ENCODE data around the gene GBP2. TPM values are rescaled to one million over a fixed set of nuclear protein-coding genes. Genes with fewer than 3 reads are reported as not detected.

GBP2 gene
- total RNA-seq = 10 to 100 TPM; 88.4 to 98.8 TPM
- total RNA-seq = 237 to 454 reads per million in 2 donors

DNA sequence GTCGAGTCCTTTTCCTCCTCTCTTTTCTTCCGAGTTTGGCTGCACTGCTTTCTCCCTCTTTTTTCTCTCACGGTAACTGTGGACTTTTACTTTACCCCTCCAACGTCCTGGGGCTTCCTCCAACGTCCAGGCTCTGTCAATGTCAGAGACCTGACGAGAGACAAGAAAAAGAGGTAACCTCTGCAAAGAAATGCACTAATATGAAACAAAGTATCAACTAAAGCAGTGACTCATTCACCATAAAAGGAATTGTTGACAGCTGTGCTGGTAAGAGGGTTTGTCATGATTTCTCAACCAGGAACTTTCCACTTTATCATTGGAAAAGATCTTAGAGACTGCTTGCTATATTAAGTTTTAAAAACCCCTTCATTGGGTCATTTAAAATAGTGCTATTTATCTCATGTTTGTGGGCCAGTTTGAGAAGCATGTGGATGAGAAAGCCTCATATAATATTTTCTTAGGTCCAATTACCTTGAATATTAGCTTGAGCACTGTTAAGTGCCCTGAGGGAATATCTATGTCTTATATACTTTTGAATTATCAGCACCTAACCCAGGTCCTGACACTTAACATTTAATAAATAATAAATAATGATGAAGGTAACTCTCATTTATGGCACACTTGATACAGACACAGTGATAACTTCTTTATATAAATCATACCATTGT is at the start of gene GBP2:
TSS of gene GBP2 (minus strand) at position 202 of the 668 bp plus-strand sequence. CDS start 4,148 bp downstream, outside the sequence.
- Mint-ChIP-seq H3K27ac (peak within 1 kb of the TSS; percentile 97), H3K36me3 (ENCODE audit: low read depth) (peaks cover 11% of the 10 kb centered on the region), H3K27me3 (no peaks in the 10 kb centered on the region), H3K4me3 (peak within 1 kb of the TSS; percentile 99), H3K4me1 (peaks cover 54% of the 10 kb centered on the region)
- ATAC-seq (peak; percentile 80), DNase-seq (no peak)
- H3K9me3 ChIP-seq (ENCODE audit: control insufficient read depth, low read length, poor library complexity, severe bottlenecking) = no peaks in the 10 kb centered on the region

GRCh38 chr1:89174491-89174890 is 48.6 kb upstream of the GBP2 start:
- H3K27ac Mint-ChIP-seq = no peak overlapping the region
- no peak for ATAC-seq
- H3K4me3 Mint-ChIP-seq = no peak overlapping the region
- DNase-seq = no peak
- peaks cover 3% of the 10 kb centered on the region for H3K36me3 Mint-ChIP-seq (ENCODE audit: low read depth)
- H3K9me3 ChIP-seq (ENCODE audit: control insufficient read depth, low read length, poor library complexity, severe bottlenecking) = no peaks in the 10 kb centered on the region
- no peaks in the 10 kb centered on the region for H3K27me3 Mint-ChIP-seq
- peaks cover 3% of the 10 kb centered on the region for H3K4me1 Mint-ChIP-seq

GRCh38 chr1:89172468-89173143 is 46.7 kb upstream of the GBP2 start:
- no peak overlapping the region for H3K27ac Mint-ChIP-seq
- no peaks in the 10 kb centered on the region for H3K27me3 Mint-ChIP-seq
- no peak for DNase-seq
- peaks cover 3% of the 10 kb centered on the region for H3K4me1 Mint-ChIP-seq
- no peak overlapping the region for H3K4me3 Mint-ChIP-seq
- no peak for ATAC-seq
- no peaks in the 10 kb centered on the region for H3K9me3 ChIP-seq (ENCODE audit: control insufficient read depth, low read length, poor library complexity, severe bottlenecking)
- H3K36me3 Mint-ChIP-seq (ENCODE audit: low read depth) = peaks cover 4% of the 10 kb centered on the region

DNA sequence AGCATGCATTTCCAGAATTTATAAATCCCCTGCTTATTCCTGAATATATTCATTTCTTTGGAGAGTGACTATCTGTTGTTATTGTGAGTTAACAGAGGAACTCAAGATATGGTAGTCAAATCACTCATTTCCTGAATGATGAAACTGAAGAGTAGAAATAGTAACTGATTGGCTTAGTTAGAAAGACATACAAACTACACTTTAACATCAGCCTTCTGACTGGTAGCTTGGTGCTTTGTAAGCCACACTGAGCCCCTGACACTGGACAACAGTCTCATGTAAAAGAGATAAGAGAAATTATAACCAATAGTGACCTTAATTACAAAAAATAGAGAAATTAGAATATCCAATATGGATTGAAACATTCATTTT is 45.1 kb upstream of the GBP2 start:
- peaks cover 4% of the 10 kb centered on the region for H3K36me3 Mint-ChIP-seq (ENCODE audit: low read depth)
- H3K9me3 ChIP-seq (ENCODE audit: control insufficient read depth, low read length, poor library complexity, severe bottlenecking) = no peaks in the 10 kb centered on the region
- no peaks in the 10 kb centered on the region for H3K27me3 Mint-ChIP-seq
- no peak for ATAC-seq
- no peaks in the 10 kb centered on the region for H3K4me1 Mint-ChIP-seq
- H3K4me3 Mint-ChIP-seq = no peak overlapping the region
- H3K27ac Mint-ChIP-seq = no peak overlapping the region
- DNase-seq = no peak

GRCh38 chr1:89170170-89171066 is 44.5 kb upstream of the GBP2 start:
- peaks cover 4% of the 10 kb centered on the region for H3K36me3 Mint-ChIP-seq (ENCODE audit: low read depth)
- DNase-seq (no peak), ATAC-seq (no peak)
- H3K27me3 Mint-ChIP-seq = no peaks in the 10 kb centered on the region
- no peaks in the 10 kb centered on the region for H3K9me3 ChIP-seq (ENCODE audit: control insufficient read depth, low read length, poor library complexity, severe bottlenecking)
- no peak overlapping the region for H3K4me3 Mint-ChIP-seq
- no peak overlapping the region for H3K27ac Mint-ChIP-seq
- H3K4me1 Mint-ChIP-seq = no peaks in the 10 kb centered on the region

- Mint-ChIP-seq H3K36me3 (ENCODE audit: low read depth) (peaks cover 4% of the 10 kb centered on the region), H3K27me3 (no peaks in the 10 kb centered on the region), H3K4me3 (no peak overlapping the region), H3K4me1 (no peaks in the 10 kb centered on the region), H3K27ac (no peak overlapping the region)
- DNase-seq (no peak), ATAC-seq (no peak)
- no peaks in the 10 kb centered on the region for H3K9me3 ChIP-seq (ENCODE audit: control insufficient read depth, low read length, poor library complexity, severe bottlenecking)
These were observed 43.3 kb upstream of the GBP2 start for GRCh38 chr1:89169166-89169565.

GRCh38 chr1:89167590-89168230 is 41.8 kb upstream of the GBP2 start:
- no peak for ATAC-seq

DNA sequence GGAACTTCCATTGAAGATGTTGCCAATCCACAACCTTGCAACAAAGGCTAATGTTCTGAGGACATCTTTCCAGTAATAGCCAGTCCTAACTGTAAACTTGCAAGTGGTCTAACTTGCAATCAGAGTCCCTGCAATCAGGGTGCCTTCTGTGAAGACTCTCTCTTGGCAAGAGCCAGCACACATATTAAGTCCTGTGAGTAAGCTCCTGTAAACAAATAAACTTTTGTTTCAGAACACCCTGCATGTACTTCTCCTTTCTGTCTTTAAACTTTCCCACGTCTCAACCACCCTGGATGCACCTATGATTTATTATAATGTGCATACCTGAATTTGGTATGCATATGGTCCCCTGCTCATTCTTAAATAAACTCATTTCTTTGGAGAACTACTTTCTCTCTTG is 40.8 kb upstream of the GBP2 start:
- no peak for ATAC-seq
- Mint-ChIP-seq H3K36me3 (ENCODE audit: low read depth) (peaks cover 2% of the 10 kb centered on the region), H3K27ac (no peak overlapping the region)

More at GRCh38 chr1:89167590-89168230, 41.8 kb upstream of the GBP2 start:
- peaks cover 2% of the 10 kb centered on the region for H3K36me3 Mint-ChIP-seq (ENCODE audit: low read depth)
- DNase-seq = no peak
- no peaks in the 10 kb centered on the region for H3K9me3 ChIP-seq (ENCODE audit: control insufficient read depth, low read length, poor library complexity, severe bottlenecking)
- H3K27me3 Mint-ChIP-seq = no peaks in the 10 kb centered on the region
- H3K27ac Mint-ChIP-seq = no peak overlapping the region
- H3K4me1 Mint-ChIP-seq = no peaks in the 10 kb centered on the region
- H3K4me3 Mint-ChIP-seq = no peak overlapping the region

DNA sequence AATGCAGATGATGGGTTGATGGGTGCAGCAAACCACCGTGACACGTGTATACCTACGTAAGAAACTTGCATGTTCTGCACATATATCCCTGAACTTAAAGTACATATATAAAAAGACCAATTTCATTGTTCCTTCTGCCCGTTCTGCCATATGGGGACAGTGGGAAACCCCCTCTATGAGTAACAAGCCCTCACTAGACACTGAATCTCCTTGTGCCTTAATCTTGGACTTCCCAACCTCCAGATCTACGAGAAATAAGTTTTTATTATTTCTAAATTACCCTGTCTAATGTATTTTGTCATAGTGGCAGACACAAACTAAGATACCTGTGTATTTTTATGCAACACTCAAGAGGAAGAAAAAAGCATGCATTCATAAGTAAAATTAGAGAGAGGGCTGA is 39.9 kb upstream of the GBP2 start:
- peaks cover 2% of the 10 kb centered on the region for H3K36me3 Mint-ChIP-seq (ENCODE audit: low read depth)
- no peaks in the 10 kb centered on the region for H3K27me3 Mint-ChIP-seq
- no peak for ATAC-seq
- no peaks in the 10 kb centered on the region for H3K9me3 ChIP-seq (ENCODE audit: control insufficient read depth, low read length, poor library complexity, severe bottlenecking)
- no peak overlapping the region for H3K4me3 Mint-ChIP-seq
- DNase-seq = no peak
- no peak overlapping the region for H3K27ac Mint-ChIP-seq
- no peaks in the 10 kb centered on the region for H3K4me1 Mint-ChIP-seq

More for the DNA sequence above, 40.8 kb upstream of the GBP2 start:
- H3K27me3 Mint-ChIP-seq = no peaks in the 10 kb centered on the region
- no peak for DNase-seq
- H3K9me3 ChIP-seq (ENCODE audit: control insufficient read depth, low read length, poor library complexity, severe bottlenecking) = no peaks in the 10 kb centered on the region
- H3K4me1 Mint-ChIP-seq = no peaks in the 10 kb centered on the region
- H3K4me3 Mint-ChIP-seq = no peak overlapping the region

DNA sequence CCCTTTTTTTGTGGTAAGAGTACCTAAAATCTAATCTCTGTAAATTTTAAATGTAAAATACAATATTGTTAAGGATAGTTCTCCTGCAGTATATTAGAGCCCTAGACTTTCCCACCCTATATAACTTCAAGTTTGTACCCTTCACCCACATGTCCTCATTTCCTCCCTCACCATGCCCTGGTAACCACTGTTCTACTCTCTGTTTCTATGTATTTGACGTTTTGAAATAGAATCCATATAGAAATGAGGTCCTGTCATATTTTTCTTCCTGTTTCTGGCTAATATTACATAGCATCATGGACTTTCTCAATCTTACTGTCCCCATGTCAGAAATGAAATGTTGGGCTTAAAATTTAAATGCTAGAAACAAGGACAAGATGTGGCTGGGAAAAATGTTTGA is 25.1 kb upstream of the GBP2 start:
- Mint-ChIP-seq H3K36me3 (ENCODE audit: low read depth) (peaks cover 2% of the 10 kb centered on the region), H3K4me1 (peaks cover 3% of the 10 kb centered on the region), H3K27ac (no peak overlapping the region), H3K4me3 (no peak overlapping the region), H3K27me3 (peaks cover 17% of the 10 kb centered on the region)
- no peak for DNase-seq
- no peaks in the 10 kb centered on the region for H3K9me3 ChIP-seq (ENCODE audit: control insufficient read depth, low read length, poor library complexity, severe bottlenecking)
- ATAC-seq = no peak

DNA sequence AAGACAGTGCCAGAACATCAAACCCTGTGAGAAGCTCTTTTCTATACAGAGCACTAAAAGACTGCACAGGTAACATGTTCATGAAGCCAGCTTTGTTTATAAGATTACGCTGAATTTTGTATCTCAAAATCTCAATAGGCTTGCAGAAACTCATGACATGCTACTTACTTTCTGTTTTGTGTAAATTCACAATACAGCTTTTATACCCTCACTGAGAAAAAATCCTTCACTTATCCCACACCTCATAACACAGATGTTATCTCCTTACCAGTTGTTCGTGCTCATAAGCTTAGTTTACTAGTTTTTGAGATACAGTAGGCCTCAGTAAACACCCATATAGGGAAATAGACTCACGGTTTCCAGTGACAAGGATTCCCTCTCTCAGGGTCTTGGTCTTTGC is 24.1 kb upstream of the GBP2 start:
- Mint-ChIP-seq H3K4me1 (peaks cover 3% of the 10 kb centered on the region), H3K27me3 (peaks cover 17% of the 10 kb centered on the region), H3K36me3 (ENCODE audit: low read depth) (peaks cover 2% of the 10 kb centered on the region), H3K27ac (peak overlapping the region; percentile 19), H3K4me3 (no peak overlapping the region)
- H3K9me3 ChIP-seq (ENCODE audit: control insufficient read depth, low read length, poor library complexity, severe bottlenecking) = no peaks in the 10 kb centered on the region
- ATAC-seq = no peak
- no peak for DNase-seq

- no peaks in the 10 kb centered on the region for H3K9me3 ChIP-seq (ENCODE audit: control insufficient read depth, low read length, poor library complexity, severe bottlenecking)
- Mint-ChIP-seq H3K27me3 (peaks cover 17% of the 10 kb centered on the region), H3K4me3 (no peak overlapping the region), H3K4me1 (peaks cover 3% of the 10 kb centered on the region), H3K36me3 (ENCODE audit: low read depth) (peaks cover 2% of the 10 kb centered on the region), H3K27ac (peak overlapping the region; percentile 19)
- DNase-seq (no peak), ATAC-seq (no peak)
These were observed 23.3 kb upstream of the GBP2 start for GRCh38 chr1:89149229-89149628.
